Spleen (tissue), 7 donors: Measurements from ENCODE around the gene HIPK2.

Experiments
- POLR2A ChIP-seq, 3 donors: fragments of 450-650 bp; IDR thresholded peaks; one replicate each; pipeline ENCODE4 v1.5.1; 2017; ENCODE audit warnings: antibody characterized with exemption in 3 of 3, mild to moderate bottlenecking in 1 of 3
- TF ChIP-seq, protein P1 (sequence below), 11 experiments: fragments of 200-600 bp in 7 of 11; fragments of 450-650 bp in 4 of 11; sonication (generic) in 4 of 11; IDR thresholded peaks in 8 of 11; conservative IDR thresholded peaks in 3 of 11; 1 replicate in 7 of 11; 2 replicates in 4 of 11; pipeline versions ENCODE4 v1.4.0 to v1.8.0; 2016 to 2021; ENCODE audit warnings: antibody characterized with exemption in 11 of 11, inconsistent platforms in 4 of 11, mild to moderate bottlenecking in 1 of 11
- donor health status: DM: no; HTN: no; CAD: no; lungs with moderate emphysema.
- donor health status: DM: no; HTN: no; CAD: no.
- donor health status: DM: no; HTN: no; CAD: no.

DNA sequence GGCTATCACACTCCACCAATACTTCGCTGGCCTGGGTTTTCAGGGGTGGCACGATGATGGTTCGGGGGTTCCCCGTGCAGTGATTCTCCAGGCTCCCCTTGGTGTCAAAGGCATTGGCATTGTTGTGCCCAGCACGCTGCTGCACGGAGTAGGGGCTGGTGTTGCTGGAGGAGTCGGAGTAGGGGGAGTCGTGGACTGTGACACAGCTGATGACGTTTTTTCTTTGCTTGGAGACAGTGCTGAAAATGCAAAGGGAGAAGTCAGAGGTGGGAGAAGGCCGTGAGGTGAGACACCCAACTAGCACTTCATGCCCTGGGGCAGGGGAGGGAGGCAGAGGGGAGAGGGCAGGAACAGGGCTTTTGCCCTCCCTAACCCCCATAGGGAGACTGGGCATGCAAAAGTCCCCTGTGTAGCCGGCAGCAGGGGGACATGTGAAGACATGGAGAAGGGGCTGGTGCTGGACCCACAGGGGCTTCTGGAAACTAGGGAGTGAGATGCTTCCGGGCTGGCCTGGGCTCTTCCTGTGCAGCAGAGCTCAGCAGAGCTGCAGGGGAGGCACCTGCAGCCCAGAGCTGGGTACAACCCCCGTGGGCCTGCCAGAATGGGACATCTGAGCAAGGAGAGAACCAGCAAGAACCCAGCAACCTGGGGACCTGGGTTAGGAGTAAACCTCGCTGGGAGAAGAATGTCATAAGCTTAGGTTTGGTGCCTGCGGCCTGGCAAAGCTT is 193.8 kb downstream of the HIPK2 start:
- TF ChIP-seq POLR2A (IDR thresholded peaks at IDR 0.05) = no peak
- TF ChIP-seq, protein P1, sequence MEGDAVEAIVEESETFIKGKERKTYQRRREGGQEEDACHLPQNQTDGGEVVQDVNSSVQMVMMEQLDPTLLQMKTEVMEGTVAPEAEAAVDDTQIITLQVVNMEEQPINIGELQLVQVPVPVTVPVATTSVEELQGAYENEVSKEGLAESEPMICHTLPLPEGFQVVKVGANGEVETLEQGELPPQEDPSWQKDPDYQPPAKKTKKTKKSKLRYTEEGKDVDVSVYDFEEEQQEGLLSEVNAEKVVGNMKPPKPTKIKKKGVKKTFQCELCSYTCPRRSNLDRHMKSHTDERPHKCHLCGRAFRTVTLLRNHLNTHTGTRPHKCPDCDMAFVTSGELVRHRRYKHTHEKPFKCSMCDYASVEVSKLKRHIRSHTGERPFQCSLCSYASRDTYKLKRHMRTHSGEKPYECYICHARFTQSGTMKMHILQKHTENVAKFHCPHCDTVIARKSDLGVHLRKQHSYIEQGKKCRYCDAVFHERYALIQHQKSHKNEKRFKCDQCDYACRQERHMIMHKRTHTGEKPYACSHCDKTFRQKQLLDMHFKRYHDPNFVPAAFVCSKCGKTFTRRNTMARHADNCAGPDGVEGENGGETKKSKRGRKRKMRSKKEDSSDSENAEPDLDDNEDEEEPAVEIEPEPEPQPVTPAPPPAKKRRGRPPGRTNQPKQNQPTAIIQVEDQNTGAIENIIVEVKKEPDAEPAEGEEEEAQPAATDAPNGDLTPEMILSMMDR (IDR thresholded peaks at IDR 0.05 in 8 of 11, conservative IDR thresholded peaks at IDR 0.05 in 3 of 11) = no peak
